ENCODE measurements around the gene EPC1. TPM values are rescaled to one million over a fixed set of nuclear protein-coding genes. Genes with fewer than 3 reads are reported as not detected.
A peak's percentile ranks its signal among the peaks of the same experiment; 100 is the strongest.

The EPC1 gene
- total RNA-seq, 2 experiments from 2014 or later: 173 to 181 TPM

GRCh38 chr10:32308027-32308603 is 38.8 kb downstream of the EPC1 start:
- peak in 4 of 14 experiments; percentile 9 to 48 (median 36) for DNase-seq
- Histone ChIP-seq H3K27me3 (ENCODE audit: control insufficient read depth in 1 of 2, insufficient read depth in 2 of 2, low read length in 2 of 2) (no peaks in the 10 kb centered on the region), H3K36me3 (ENCODE audit: insufficient read depth, low read length) (peaks cover 47% of the 10 kb centered on the region), H3K9me3 (ENCODE audit: control insufficient read depth in 1 of 2, insufficient read depth in 1 of 2, low read length in 2 of 2) (no peaks in the 10 kb centered on the region), H3K4me3 (ENCODE audit: low read length) (no peak overlapping the region), H3K4me1 (ENCODE audit: insufficient read depth, low read length) (peaks cover 18% of the 10 kb centered on the region), H3K27ac (ENCODE audit: low read depth in 1 of 2, low read length in 2 of 2) (peak overlapping the region; percentile 2 to 5)
- no peaks in the 10 kb centered on the region for H3K27me3 Mint-ChIP-seq
- no peaks in the 10 kb centered on the region for H3K9me3 Mint-ChIP-seq
- H3K4me3 Mint-ChIP-seq: peak overlapping the region; percentile 76
- intact Hi-C loops (cut with DNase I, micrococcal nuclease): loop anchor here (5.0 kb wide), 2 partner anchors 34 to 39 kb away; partner anchors contain the start of gene EPC1 (in 1 of the 2)
- H3K27ac Mint-ChIP-seq: peak overlapping the region; percentile 80
- peak; percentile 70 for ATAC-seq (ENCODE audit: poor library complexity)
- no peak for TF ChIP-seq CTCF (IDR thresholded peaks at IDR 0.05)
- CTCF ChIA-PET: interaction anchor here (1.7 kb wide), 1 partner anchor 38 kb away, joined by 6 read pairs; no protein-coding TSS in a partner anchor
- POLR2A ChIA-PET: interaction anchor here (0.6 kb wide), 1 partner anchor 10 kb away, joined by 3 read pairs; no protein-coding TSS in a partner anchor
- peaks cover 86% of the 10 kb centered on the region for H3K36me3 Mint-ChIP-seq (ENCODE audit: low read depth)
- peaks cover 85% of the 10 kb centered on the region for H3K4me1 Mint-ChIP-seq (ENCODE audit: low read depth)

GRCh38 chr10:32307609-32308008 is 39.3 kb downstream of the EPC1 start:
- Histone ChIP-seq H3K4me1 (ENCODE audit: insufficient read depth, low read length) (peaks cover 22% of the 10 kb centered on the region), H3K36me3 (ENCODE audit: insufficient read depth, low read length) (peaks cover 51% of the 10 kb centered on the region), H3K4me3 (ENCODE audit: low read length) (no peak overlapping the region), H3K9me3 (ENCODE audit: control insufficient read depth in 1 of 2, insufficient read depth in 1 of 2, low read length in 2 of 2) (no peaks in the 10 kb centered on the region), H3K27ac (ENCODE audit: low read depth in 1 of 2, low read length in 2 of 2) (peak overlapping the region in 1 of 2 donors; percentile 5), H3K27me3 (ENCODE audit: control insufficient read depth in 1 of 2, insufficient read depth in 2 of 2, low read length in 2 of 2) (no peaks in the 10 kb centered on the region)
- POLR2A ChIA-PET: no interaction called here
- Mint-ChIP-seq H3K36me3 (ENCODE audit: low read depth) (peaks cover 88% of the 10 kb centered on the region), H3K4me3 (peak overlapping the region; percentile 54), H3K27ac (peak overlapping the region; percentile 80), H3K9me3 (no peaks in the 10 kb centered on the region), H3K4me1 (ENCODE audit: low read depth) (peaks cover 86% of the 10 kb centered on the region), H3K27me3 (no peaks in the 10 kb centered on the region)
- CTCF ChIA-PET: interaction anchor here (1.6 to 1.7 kb wide), 2 partner anchors 29 to 39 kb away, joined by 5 to 6 read pairs; no protein-coding TSS in a partner anchor
- no peak for TF ChIP-seq CTCF (IDR thresholded peaks at IDR 0.05)
- ATAC-seq (ENCODE audit: poor library complexity): no peak
- intact Hi-C loops (cut with DNase I, micrococcal nuclease): loop anchor here (5.0 kb wide), 2 partner anchors 35 to 40 kb away; partner anchors contain the start of gene EPC1 (in 1 of the 2)
- DNase-seq: no peak

- ChIA-PET CTCF (no interaction called here), POLR2A (interaction anchor here (1.0 kb wide), 1 partner anchor 16 kb away, joined by 3 read pairs; no protein-coding TSS in a partner anchor)
- H3K4me1 ChIP-seq (ENCODE audit: insufficient read depth, low read length): peaks cover 45% of the 10 kb centered on the region
- Mint-ChIP-seq H3K27me3 (no peaks in the 10 kb centered on the region), H3K9me3 (no peaks in the 10 kb centered on the region), H3K4me1 (ENCODE audit: low read depth) (peaks cover 87% of the 10 kb centered on the region), H3K36me3 (ENCODE audit: low read depth) (peaks cover 74% of the 10 kb centered on the region), H3K4me3 (peak overlapping the region; percentile 54), H3K27ac (peak overlapping the region; percentile 53)
- DNase-seq (no peak), ATAC-seq (ENCODE audit: poor library complexity) (no peak)
- H3K27me3 ChIP-seq (ENCODE audit: control insufficient read depth in 1 of 2, insufficient read depth in 2 of 2, low read length in 2 of 2): no peaks in the 10 kb centered on the region
- intact Hi-C loops (cut with DNase I, micrococcal nuclease): no loop called here
- H3K4me3 ChIP-seq (ENCODE audit: low read length): no peak overlapping the region
- H3K9me3 ChIP-seq (ENCODE audit: control insufficient read depth in 1 of 2, insufficient read depth in 1 of 2, low read length in 2 of 2): no peaks in the 10 kb centered on the region
- no peak overlapping the region for H3K27ac ChIP-seq (ENCODE audit: low read depth in 1 of 2, low read length in 2 of 2)
- H3K36me3 ChIP-seq (ENCODE audit: insufficient read depth, low read length): peaks cover 24% of the 10 kb centered on the region
- TF ChIP-seq CTCF (IDR thresholded peaks at IDR 0.05): no peak
Measured at GRCh38 chr10:32299354-32299980, 47.5 kb downstream of the EPC1 start.
